RWPE2 (cell line): ENCODE measurements around the gene MYO3A.
"Not testable (repeated sequence)": the region's sequence is repeated elsewhere in the genome, so short reads cannot be mapped to it uniquely, and the experiment has no call there.

ENCODE experiments used
- ATAC-seq: fragments of 200-7000 bp; cut with Tn5 transposase; 3 replicates; pipeline ENCODE4 v1.9.1; 2021; ENCODE audit warnings: low read depth
- DNase-seq: peaks from one replicate; pipeline ENCODE4 v3.0.0-alpha.2; 2020; ENCODE audit warnings: low spot score
- H3K27ac ChIP-seq: fragments of 450-650 bp; 2 replicates; pipeline ENCODE4 v1.5.1; 2017; ENCODE audit warnings: mild to moderate bottlenecking; ENCODE audit not compliant: poor library complexity, severe bottlenecking
- H3K27me3 ChIP-seq: fragments of 250-450 bp; sonication (Bioruptor Pico); 2 replicates; pipeline ENCODE4 v1.5.1; 2021; ENCODE audit warnings: mild to moderate bottlenecking, moderate library complexity; ENCODE audit not compliant: insufficient read depth, poor library complexity, severe bottlenecking
- H3K36me3 ChIP-seq: fragments of 250-450 bp; sonication (Bioruptor Pico); 2 replicates; pipeline ENCODE4 v1.5.1; 2020; ENCODE audit warnings: low read depth, mild to moderate bottlenecking, moderate library complexity
- H3K4me1 ChIP-seq: fragments of 250-450 bp; sonication (Bioruptor Pico); 2 replicates; pipeline ENCODE4 v1.5.1; 2021; ENCODE audit warnings: mild to moderate bottlenecking, moderate library complexity; ENCODE audit not compliant: insufficient read depth, poor library complexity, severe bottlenecking
- H3K4me3 ChIP-seq: fragments of 250-450 bp; sonication (Bioruptor Pico); 2 replicates; pipeline ENCODE4 v1.5.1; 2021; ENCODE audit warnings: mild to moderate bottlenecking, moderate library complexity; ENCODE audit not compliant: severe bottlenecking
- H3K9me3 ChIP-seq: fragments of 250-450 bp; sonication (Bioruptor Pico); 2 replicates; pipeline ENCODE4 v1.5.1; 2021; ENCODE audit warnings: mild to moderate bottlenecking, moderate library complexity; ENCODE audit not compliant: severe bottlenecking
- TF ChIP-seq, protein P1 (sequence below): fragments of 450-650 bp; IDR thresholded peaks from one replicate; pipeline ENCODE4 v1.5.1; 2017; ENCODE audit warnings: mild to moderate bottlenecking, moderate library complexity; ENCODE audit not compliant: poor library complexity, severe bottlenecking

The MYO3A gene

DNA sequence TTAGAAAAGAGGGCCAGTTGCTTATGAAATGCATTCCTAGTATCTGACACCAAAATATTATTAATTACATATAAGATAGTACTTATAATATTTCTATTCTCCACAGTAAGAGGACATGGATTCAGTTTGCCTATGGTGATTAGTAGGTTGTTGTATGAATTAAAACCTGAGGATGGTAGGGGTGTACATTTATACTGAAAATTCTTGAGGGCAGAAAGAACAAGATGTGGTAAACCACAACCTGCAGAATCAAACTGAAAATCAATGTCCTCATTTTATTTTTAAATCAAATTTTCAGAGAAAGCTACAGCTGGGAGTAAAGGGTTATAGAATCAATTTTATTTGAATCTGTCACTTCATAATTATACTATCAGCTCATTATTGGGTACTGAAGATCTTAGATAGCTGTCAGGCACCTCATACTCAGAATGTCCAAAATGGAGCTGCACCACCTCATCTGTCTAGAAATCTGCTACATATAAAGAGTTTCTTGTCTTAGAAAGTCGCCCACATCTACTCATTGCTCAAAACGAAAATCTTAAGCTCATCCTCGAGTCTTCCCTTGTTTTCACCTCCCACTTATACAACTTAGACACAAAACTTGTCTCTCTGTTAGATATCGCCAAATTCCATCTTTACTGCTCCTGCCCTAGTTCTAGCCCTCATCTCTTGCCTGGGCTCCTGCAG lies 65.4 kb downstream of the MYO3A start:
- TF ChIP-seq, protein P1, sequence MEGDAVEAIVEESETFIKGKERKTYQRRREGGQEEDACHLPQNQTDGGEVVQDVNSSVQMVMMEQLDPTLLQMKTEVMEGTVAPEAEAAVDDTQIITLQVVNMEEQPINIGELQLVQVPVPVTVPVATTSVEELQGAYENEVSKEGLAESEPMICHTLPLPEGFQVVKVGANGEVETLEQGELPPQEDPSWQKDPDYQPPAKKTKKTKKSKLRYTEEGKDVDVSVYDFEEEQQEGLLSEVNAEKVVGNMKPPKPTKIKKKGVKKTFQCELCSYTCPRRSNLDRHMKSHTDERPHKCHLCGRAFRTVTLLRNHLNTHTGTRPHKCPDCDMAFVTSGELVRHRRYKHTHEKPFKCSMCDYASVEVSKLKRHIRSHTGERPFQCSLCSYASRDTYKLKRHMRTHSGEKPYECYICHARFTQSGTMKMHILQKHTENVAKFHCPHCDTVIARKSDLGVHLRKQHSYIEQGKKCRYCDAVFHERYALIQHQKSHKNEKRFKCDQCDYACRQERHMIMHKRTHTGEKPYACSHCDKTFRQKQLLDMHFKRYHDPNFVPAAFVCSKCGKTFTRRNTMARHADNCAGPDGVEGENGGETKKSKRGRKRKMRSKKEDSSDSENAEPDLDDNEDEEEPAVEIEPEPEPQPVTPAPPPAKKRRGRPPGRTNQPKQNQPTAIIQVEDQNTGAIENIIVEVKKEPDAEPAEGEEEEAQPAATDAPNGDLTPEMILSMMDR, result no peak
- H3K9me3 ChIP-seq, result no peaks in the 10 kb centered on the region
- DNase-seq, result no peak
- no peak for ATAC-seq
- H3K4me3 ChIP-seq, result no peak overlapping the region
- H3K4me1 ChIP-seq, result no peaks in the 10 kb centered on the region
- no peaks in the 10 kb centered on the region for H3K36me3 ChIP-seq
- no peak overlapping the region for H3K27ac ChIP-seq
- peaks cover 6% of the 10 kb centered on the region for H3K27me3 ChIP-seq

DNA sequence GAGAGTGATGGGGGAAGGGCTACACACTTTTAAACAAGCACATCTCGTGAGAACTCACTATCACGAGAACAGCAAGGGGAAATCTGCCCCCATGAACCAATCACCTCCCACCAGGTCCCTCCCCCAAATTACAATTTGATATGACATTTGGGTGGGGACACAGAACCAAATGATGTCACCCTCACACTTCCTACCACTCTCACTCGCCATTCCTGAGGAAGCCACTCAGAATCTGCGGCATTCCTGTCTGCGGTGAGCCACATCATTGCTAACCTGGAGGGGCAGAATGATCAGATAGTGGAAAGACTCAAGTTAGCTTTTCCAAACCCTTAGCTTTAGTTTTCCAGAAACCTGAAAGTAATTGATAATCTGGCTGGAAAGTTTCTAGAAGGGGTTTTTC lies 66.9 kb downstream of the MYO3A start:
- Histone ChIP-seq H3K27ac (no peak overlapping the region), H3K36me3 (no peaks in the 10 kb centered on the region), H3K4me1 (no peaks in the 10 kb centered on the region), H3K27me3 (peaks cover 6% of the 10 kb centered on the region), H3K4me3 (no peak overlapping the region), H3K9me3 (no peaks in the 10 kb centered on the region)
- ATAC-seq, result no peak
- TF ChIP-seq, protein P1, result no peak
- DNase-seq, result no peak

DNA sequence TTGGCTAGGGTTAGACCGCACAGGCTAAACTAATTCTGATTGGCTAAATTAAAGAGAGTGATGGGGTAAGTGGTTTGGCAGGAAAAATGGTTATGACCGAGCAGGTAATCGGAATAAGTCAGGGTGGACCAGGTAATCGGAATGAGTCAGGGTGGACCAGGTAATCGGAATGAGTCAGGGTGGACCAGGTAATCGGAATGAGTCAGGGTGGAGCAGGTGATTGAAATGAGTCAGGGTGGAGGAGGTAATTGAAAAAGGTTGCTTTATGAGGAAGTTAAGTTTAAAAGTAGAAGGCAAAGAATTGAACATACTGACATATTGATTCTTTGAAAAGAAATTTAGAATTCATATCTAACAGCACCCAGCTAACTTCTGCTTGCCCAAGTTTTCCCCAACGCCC lies 68.4 kb downstream of the MYO3A start:
- not testable (repeated sequence) for H3K27ac ChIP-seq, ATAC-seq, H3K9me3 ChIP-seq, H3K27me3 ChIP-seq, DNase-seq, H3K36me3 ChIP-seq, H3K4me3 ChIP-seq, H3K4me1 ChIP-seq

- TF ChIP-seq, protein P1, result no peak
- ATAC-seq, result no peak
- Histone ChIP-seq H3K27me3 (no peaks in the 10 kb centered on the region), H3K36me3 (no peaks in the 10 kb centered on the region), H3K9me3 (no peaks in the 10 kb centered on the region), H3K4me3 (no peak overlapping the region), H3K4me1 (no peaks in the 10 kb centered on the region), H3K27ac (no peak overlapping the region)
- no peak for DNase-seq
Observed at GRCh38 chr10:26015092-26015491, 81.1 kb downstream of the MYO3A start.

DNA sequence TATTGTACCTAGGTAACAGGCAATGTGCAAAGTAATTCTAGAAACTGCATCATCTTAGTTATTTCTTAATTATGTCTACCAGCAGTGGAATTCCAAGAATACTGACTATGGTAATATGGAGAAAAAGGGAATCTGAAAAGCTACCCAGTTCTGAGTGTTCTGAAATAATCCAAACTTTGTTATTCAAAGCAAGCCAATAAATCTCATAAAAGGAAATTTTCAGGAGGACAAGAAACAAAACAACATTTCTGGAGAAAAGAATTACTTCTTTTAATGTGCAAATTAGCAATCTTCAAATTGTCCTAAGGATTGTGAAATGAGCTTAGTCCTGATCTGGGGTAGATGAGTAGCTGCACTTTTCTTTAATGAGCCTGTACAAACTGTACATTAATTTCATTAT lies 88.8 kb downstream of the MYO3A start:
- H3K36me3 ChIP-seq, result no peaks in the 10 kb centered on the region
- TF ChIP-seq, protein P1, result no peak
- no peaks in the 10 kb centered on the region for H3K9me3 ChIP-seq
- H3K27me3 ChIP-seq, result no peaks in the 10 kb centered on the region
- H3K27ac ChIP-seq, result no peak overlapping the region
- H3K4me1 ChIP-seq, result no peaks in the 10 kb centered on the region
- ATAC-seq, result no peak
- no peak overlapping the region for H3K4me3 ChIP-seq
- no peak for DNase-seq
